DOHH2 (cell line): ENCODE data around the gene FASLG.

Experiments used
- CTCF ChIP-seq: fragments of 200-600 bp; sonication (generic); IDR thresholded peaks from one replicate; pipeline ENCODE4 v1.5.1; 2014; ENCODE audit warnings: antibody characterized with exemption, mild to moderate bottlenecking, low read depth, low read length; ENCODE audit not compliant: poor library complexity, severe bottlenecking
- EZH2phosphoT487 ChIP-seq: fragments of 200-600 bp; sonication (generic); IDR thresholded peaks from 2 replicates; pipeline ENCODE4 v1.6.1; 2017; ENCODE audit warnings: borderline replicate concordance, mild to moderate bottlenecking, antibody characterized with exemption, low read length, moderate library complexity, mixed read lengths

GRCh38 chr1:172699111-172699510 lies 40.2 kb downstream of the FASLG start:
- TF ChIP-seq CTCF (no peak), EZH2phosphoT487 (no peak)
